KOPT-K1 (cell line): ENCODE data around the gene ARPC2.

ENCODE experiments used
- H3K27ac ChIP-seq: fragments of 200-600 bp; sonication (generic); 2 replicates; pipeline ENCODE4 v1.5.1; 2016; ENCODE audit warnings: antibody characterized with exemption, mild to moderate bottlenecking, low read depth, low read length; ENCODE audit not compliant: poor library complexity, severe bottlenecking
- H3K36me3 ChIP-seq: fragments of 200-600 bp; sonication (generic); 2 replicates; pipeline ENCODE4 v1.5.1; 2017; ENCODE audit warnings: antibody characterized with exemption, mild to moderate bottlenecking, low read length, moderate library complexity; ENCODE audit not compliant: insufficient read depth
- H3K9me3 ChIP-seq: fragments of 200-600 bp; sonication (generic); 2 replicates; pipeline ENCODE4 v1.5.1; 2017; ENCODE audit warnings: antibody characterized with exemption, low read length, mild to moderate bottlenecking; ENCODE audit not compliant: insufficient read depth, poor library complexity, severe bottlenecking

ARPC2 gene

DNA sequence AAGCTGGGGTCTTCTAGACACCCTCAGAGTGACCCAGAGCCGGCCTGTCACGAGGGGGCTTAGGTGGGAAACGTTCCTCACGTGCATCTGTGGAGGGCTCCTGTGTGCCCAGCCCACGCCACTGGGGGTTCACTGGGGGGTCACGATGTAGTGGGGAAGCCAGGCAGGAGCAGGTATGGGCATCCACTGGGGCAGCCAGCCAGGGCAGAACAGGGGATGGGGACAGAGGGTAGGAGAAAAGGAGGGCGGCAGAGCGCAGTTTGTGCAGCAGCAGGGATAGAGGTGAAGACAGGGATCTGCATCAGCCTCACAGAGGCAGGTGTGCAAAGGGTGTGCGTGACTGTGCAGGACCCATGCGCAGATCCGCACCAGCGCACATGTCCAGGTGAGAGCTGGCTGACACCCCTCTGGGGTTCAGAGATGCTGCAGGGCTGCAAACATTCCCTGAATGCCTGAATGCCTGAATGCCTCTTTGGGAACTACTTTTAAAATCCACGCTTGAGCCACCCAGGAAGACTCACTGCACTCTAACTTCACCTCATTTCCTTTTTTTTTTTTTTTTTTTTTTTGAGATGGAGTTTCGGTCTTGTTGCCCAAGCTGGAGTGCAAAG is 63.4 kb downstream of the ARPC2 start:
- H3K9me3 ChIP-seq, result no peaks in the 10 kb centered on the region
- H3K27ac ChIP-seq, result no peak overlapping the region
- peaks cover 37% of the 10 kb centered on the region for H3K36me3 ChIP-seq

DNA sequence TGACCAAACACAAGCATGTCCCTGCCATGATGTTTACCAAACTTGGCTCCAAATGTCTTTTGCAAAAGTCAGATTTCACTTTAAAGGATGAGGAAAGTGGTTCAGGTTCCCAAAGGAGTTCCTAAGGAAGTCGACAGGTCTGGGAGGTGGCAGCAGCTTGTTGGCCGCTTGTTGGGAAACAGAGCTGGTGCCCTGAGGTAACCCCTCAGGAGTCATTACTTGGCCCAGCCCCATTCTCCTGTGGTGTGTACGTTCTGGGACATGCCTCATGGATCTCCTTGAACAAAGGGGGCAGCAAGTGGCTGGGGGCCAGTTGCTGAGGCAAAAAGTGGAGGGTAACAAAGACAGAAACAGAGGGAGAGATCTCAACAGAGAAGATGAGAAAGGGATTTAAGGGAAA is 64.5 kb downstream of the ARPC2 start:
- Histone ChIP-seq H3K9me3 (no peaks in the 10 kb centered on the region), H3K27ac (no peak overlapping the region), H3K36me3 (peaks cover 26% of the 10 kb centered on the region)

DNA sequence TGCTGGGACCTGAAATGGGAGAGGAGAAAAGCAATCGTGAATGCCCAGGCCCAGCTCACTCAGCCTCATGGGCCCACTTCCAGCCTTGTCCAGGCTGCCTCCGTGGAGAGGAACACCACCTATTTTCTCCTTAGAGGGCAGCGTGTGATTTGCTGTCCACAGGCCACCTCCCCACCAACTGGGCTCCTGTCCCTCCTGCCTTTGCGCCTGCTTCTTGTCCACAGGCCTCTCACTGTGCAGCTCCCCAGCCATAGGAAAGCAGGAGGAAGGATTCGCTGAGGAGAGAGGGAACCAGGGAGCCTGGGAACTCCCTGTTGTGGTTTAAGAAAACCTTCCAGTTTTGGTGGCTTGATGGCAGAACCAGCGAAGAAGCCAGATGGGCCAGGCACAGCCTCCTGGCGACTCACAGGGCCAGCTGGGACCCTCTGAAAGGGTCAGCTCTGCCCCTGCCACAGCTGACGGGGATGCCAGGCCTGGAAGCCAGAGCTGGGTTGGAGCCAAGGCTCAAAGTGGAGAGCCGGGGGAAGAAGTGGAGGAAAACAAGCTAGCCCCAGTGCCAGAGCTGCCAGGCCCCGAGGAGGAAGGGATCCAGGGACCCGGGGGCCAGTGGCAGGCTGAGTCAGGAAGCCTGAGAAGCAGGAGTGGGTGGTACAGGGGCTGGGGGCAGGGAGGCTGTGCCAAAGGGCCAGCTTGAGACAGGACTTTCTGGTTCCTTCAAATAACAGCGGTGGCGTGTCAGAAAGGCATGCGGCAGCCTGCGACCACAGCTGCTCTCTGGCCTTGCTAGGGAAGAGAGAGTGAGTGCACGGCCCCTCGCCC is 65.4 kb downstream of the ARPC2 start:
- Histone ChIP-seq H3K36me3 (peaks cover 17% of the 10 kb centered on the region), H3K9me3 (no peaks in the 10 kb centered on the region), H3K27ac (no peak overlapping the region)

DNA sequence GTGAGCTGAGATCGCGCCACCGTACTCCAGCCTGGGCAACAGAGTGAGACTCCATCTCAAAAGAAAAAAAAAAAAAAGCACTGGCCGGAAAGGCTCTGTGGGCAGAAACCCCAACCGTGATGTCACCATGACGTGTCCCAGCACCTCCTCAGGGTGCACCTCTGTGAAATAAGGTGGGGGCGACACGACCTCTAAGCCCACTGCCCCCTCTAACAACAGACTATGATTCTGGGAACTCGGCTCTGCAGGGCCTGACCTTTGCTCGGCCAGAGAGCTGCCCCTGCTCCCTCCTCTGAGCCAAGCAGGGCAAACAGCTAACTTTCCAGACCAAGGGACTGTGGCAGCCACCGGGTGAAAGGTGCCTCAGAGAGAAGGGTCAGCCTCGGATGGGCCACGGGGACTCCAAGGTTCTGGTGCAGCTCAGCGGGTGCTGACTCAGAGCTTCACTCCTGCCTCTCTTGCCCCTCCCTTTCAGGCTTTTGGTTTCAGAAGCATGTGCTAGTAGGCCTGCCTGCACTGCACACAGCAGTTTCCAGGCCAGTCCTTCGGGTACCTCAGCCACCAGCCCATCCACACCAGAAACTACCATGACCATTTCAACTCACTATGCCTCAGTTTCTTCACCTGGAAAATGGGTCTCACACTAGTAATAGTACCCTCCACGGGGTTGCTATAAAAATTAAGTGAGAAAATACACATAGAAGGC is 67.3 kb downstream of the ARPC2 start:
- Histone ChIP-seq H3K36me3 (peaks cover 10% of the 10 kb centered on the region; the same call in 1 of the 2 replicates), H3K27ac (no peak overlapping the region), H3K9me3 (no peaks in the 10 kb centered on the region)

DNA sequence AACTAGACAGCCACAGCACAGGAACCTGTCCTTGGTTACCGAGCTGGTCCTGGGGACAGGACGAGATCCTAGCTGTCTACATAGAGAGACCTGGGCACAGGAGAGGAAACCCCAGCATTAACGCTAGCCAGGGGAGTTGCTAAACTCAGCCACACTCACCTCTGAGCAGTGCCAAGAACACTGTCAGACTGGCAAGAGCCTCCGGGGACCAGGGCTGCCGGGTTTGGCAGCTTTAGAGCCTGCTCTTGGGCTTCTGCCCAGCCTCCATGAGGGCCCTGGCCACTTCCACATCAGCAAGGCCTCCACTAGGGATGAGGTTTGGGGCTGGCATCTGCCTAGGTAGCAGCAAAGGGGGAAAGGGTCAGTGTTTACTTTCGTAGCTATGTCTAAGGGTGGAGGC is 68.6 kb downstream of the ARPC2 start:
- no peaks in the 10 kb centered on the region for H3K9me3 ChIP-seq
- H3K27ac ChIP-seq, result peak overlapping the region; percentile 74
- H3K36me3 ChIP-seq, result no peaks in the 10 kb centered on the region

DNA sequence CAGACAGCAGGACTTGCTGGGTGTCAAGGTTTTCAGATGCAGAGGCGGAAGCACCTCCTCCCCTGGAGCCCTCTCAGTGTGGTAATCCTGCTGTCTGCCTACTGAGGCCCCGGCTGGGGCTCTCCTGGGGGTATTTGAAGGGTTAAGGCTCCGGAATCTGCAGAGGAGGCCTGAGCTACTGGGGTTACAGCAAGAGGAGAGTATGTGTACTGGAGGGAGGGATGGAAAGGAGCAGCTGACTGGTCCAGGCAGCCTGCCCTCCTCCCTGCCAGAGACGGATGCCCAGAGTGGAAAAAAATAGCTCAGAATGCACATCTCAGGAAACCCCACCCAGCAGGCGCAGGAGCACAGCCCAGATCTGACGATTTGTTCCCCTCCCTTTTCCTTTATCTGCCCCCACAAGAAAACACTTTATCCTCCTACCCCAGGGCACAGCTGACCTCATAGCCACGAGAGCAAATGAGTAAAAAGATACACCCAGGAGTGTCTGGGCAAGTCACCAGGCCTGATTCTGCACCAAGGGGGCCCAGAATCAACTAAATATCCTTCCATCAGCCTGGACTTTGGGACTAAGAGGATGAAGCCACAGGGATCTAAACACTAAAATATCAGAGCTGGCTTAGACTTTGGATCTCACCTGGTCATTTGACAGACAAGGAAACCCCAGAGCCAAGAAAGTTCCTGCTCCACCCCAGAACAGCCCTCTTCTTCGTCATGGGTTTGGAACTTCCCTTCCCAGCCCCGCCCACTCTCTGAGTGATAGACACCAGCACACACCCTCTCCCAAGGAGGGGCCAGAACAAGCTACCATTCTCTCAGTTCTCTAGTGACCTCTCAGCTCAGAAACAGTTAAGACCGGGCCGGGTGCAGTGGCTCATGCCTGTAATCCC is 69.8 kb downstream of the ARPC2 start:
- peak overlapping the region; percentile 74 for H3K27ac ChIP-seq
- no peaks in the 10 kb centered on the region for H3K36me3 ChIP-seq
- no peaks in the 10 kb centered on the region for H3K9me3 ChIP-seq

DNA sequence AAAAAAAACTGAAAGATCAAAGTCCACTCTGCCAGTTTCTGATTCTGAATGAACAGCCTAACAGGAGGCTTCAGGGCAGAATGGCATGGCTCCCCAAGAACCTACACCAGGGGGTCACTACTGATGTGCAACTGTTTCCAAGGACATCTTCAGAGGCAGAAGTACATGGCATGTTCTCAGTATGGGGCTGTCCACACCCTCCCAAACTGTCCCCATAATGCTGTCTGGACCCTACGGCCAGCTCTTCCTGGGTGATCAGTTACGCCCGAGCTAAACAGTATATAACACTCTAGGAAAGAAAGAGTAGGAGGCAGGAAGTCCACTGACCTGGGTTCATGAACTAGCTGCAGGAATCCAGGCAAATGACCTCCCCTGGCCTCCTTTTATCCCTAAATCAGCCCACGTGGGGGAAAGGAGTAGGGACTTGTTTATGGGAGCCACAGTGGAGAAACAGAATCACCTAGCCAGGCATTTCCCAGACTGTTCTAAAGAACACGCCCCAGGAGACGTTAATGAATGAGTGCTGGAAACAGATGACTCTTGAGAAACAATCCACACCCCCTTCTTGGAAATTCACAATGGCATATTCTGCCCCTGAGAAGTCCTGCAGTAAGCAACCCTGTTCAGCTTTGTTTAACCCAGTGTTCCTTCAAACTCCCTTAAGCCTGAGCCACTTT is 72.8 kb downstream of the ARPC2 start:
- Histone ChIP-seq H3K27ac (peak overlapping the region; percentile 46), H3K36me3 (no peaks in the 10 kb centered on the region), H3K9me3 (no peaks in the 10 kb centered on the region)

DNA sequence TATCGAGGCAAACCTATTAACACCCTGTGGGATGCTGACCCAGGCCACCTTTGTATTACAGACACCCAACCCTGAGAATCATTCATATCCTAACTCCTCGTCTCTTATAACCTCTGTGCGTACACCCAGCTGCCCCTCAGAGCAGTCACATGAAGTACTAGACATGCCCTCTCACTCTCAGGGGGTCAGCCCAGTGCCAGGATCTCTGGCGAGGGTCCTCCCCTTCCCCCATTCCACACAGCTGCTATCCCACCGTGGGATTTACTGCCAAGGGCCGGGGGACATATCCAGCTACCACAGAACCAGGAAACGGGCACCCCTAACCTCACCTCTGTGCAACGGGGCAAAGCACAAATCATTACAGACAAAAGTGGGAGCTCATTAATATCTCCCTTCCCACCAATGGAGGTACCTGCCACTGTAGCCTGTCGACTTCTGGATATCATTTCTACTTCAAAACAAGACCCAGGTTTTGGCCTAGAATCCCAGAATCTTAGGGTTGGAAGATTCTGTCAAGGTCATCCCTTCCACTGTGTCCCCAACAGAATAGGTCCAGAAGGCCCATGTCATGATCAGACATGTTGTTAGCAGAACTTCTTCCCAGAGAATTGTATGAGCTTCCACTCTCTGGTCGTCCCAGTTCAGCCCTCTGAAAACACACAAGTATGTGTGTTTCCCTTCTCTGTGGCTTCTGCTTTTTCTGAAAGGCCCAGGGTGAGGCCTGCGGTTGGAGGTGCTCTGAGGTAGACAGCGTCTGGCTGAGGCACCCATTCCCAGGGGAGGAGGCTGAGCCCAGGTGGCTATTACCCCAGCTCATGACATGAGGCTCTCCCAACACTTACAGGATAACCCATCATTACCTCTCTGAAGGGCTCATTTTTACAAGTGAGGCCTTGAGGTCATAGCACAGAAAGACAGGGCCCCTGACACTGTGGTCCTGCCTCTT is 73.6 kb downstream of the ARPC2 start:
- H3K9me3 ChIP-seq, result no peaks in the 10 kb centered on the region
- H3K36me3 ChIP-seq, result no peaks in the 10 kb centered on the region
- H3K27ac ChIP-seq, result peak overlapping the region; percentile 46

DNA sequence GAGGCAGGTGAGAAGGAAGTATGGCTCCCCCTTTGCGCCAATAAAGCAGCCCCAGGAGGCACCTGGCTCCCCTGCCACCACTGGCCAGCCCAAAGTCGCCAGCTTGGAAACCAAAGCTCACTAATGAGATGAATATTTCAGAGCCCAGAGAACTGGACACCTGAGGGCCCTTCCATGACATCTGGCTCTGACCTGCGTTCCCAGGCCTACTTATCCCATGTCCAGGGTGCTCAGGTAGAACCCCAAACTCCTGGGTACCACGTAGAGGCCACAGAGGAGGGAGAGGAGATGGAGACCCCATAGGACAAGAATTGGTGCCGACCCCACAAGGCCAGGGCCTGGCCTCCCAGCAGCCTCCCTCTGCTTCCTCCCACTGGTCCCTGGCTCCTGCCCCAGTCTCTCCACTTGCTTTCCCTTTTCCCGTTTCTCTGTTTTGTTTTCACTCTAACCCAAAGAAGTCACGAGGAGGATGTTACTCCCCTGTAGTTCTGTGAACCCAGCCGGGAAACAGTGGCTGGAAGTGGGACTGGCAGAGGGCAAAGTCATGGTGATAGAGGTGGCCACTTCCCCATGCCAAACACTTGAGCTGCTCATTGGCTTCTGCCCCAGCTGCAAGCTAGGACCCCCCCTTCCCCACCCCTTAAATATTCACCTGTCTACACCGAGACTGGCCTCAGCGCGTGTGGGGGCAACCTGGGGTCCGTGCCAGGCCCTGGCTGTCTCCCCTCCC is 74.5 kb downstream of the ARPC2 start:
- Histone ChIP-seq H3K27ac (peak overlapping the region; percentile 46), H3K36me3 (no peaks in the 10 kb centered on the region), H3K9me3 (no peaks in the 10 kb centered on the region)

DNA sequence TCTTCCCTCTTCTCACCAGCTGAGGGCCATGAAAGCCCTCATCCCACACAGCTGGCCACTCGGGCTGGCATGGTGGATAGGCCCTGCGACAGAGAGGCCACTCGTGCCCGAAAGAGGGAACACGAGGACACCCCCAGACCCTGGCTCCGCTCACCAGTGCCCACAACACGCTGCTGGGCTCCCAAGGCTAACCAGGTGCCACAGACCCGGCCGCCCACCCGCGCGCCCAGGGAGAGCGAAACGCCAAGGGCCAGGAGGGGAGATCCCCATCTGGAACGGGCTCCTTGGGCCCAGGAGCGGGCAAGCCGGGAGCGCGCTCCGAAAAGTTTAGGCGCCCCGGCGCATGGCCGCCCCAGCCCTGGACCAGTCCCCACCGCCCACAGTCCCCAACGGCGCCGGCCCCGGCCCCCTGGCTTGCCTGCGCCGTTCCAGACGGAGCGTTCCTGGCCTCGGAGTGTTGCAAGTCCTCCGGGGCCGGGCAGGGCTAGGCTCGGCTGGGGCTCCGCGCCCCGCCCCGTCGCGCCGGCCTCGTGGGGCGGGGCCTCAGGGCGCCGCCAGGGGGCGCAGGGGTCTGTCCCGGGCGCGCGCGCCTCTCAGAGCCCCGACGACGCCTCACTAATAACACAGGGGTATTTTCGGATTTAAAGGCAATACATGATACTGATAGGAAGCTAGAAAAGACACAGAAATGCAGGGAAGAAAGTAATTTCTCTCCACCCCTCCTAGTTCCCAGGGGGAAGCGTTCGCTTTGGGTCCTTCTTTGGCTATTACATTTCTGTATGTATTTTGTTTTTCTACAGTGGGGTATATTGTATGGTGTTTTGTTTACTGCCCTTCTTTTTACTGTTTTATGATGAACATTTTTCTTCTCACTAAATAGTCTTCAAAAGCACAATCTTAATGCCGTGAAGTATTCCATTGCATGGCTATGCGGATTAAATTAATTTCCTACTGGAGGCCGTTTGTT is 75.3 kb downstream of the ARPC2 start, which contains the start of gene TMBIM1:
Gene TMBIM1 (minus strand): TSS at position 456 of the 967 bp plus-strand sequence. CDS start 10,362 bp downstream, outside the sequence.
- Histone ChIP-seq H3K36me3 (no peaks in the 10 kb centered on the region), H3K9me3 (no peaks in the 10 kb centered on the region), H3K27ac (peak within 1 kb of the TSS; percentile 46)

DNA sequence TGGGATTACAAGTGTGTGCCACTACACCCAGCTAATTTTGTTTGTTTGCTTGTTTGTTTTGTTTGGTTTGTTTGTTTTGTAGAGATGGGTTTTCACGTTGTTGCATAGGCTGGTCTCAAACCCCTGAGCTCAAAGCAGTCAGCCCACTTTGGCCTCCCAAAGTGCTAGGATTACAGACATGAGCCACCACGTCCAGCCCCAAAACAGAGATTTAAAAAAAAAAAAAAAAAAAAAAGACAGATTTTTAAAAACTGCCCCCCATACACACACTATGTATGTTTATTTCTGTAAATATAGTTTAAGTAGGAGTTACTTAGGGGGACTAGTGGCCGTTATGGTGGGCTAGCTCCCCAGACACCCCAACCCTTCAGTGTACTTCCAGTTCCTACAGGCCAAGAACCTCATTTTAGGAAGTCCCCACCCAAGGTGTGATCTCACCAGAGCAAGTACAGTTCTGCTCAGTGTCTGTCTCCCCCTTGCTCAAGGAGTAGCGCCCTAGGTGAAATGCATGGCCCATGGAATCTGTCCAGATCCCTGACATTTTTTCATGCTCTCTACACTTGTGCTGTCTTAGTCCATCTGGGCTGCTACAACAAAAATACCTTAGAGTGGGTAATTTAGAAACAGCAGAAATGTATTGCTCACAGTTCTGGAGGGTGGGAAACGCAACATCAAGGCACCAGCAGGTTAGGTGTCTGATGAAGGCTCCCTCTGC is 76.9 kb downstream of the ARPC2 start:
- Histone ChIP-seq H3K9me3 (no peaks in the 10 kb centered on the region), H3K36me3 (no peaks in the 10 kb centered on the region), H3K27ac (no peak overlapping the region)
